Measurements from ENCODE around the gene GALNT14. TPM values are rescaled to one million over a fixed set of nuclear protein-coding genes. Genes with fewer than 3 reads are reported as not detected.
A peak's percentile ranks its signal among the peaks of the same experiment; 100 is the strongest.

Gene GALNT14
- total RNA-seq, 2 donors from 2014 or later = 0.53 to 0.76 TPM

DNA sequence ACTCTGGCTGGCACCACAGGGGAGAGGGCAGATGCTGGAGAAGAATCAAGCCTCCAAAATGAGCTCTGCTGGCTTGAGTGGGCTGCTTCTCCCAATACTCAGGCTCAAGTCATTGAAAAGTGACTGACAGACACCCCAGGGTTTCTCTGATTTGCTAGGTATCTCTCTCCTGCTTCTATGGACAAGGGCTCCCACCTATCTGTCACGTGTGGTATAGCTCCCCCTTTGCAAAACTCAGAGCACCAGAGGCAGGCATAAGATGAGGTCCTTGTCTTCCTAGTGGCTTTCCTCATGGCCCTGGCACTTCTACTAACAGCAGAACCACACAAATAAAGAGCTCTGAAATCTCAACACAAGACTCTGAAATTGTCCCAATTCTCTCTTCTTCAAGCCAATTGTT, 105.2 kb downstream of the GALNT14 start:
- no peak for ATAC-seq
- intact Hi-C loops (cut with DNase I) = no loop called here
- no peak for DNase-seq

DNA sequence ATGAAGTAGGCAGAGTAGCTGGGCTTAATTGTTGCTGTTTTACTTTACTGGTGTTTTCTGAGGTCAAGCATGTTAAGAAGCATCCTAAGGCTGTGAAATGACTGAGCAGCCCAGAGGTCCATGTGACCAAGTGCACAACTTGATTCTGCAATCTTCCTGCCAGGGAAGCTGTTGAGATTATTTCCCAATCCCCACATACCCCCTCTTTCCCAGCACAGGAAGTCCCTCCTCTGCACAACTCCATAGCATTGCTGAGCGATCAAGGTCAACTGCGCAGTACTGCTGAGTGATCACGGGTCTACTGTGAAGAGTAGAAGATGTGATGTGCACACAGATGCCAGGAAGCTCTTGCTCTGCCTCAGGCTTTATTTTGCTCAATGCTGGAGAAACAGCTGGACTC, 105.8 kb downstream of the GALNT14 start:
- intact Hi-C loops (cut with DNase I) = no loop called here
- no peak for DNase-seq

GRCh38 chr2:31031132-31031706, 107.0 kb downstream of the GALNT14 start:
- intact Hi-C loops (cut with DNase I) = no loop called here
- ATAC-seq (no peak), DNase-seq (no peak)

More for the DNA sequence above, 105.8 kb downstream of the GALNT14 start:
- no peak for ATAC-seq

GRCh38 chr2:31028417-31028816, 109.8 kb downstream of the GALNT14 start:
- DNase-seq = no peak
- intact Hi-C loops (cut with DNase I) = no loop called here
- no peak for ATAC-seq

DNA sequence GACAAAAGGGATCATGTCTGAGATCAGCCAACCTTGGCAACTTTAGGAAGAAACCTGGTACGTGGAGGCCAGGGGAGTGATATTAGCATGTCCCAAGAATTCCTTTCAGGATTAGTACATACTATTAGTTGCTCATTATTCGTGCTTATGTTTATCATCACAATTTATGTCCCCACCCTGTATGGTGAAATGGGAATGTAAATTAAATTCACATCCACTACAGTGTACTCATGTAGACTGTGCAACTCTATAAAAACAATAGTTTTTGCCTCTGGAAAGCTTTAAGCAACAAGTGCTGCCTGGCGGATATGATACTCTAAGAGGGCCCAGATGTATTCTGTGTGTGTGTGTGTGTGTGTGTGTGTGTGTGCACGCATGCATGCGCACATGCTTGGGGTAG, 110.7 kb downstream of the GALNT14 start:
- intact Hi-C loops (cut with DNase I) = no loop called here
- ATAC-seq = no peak
- no peak for DNase-seq

GRCh38 chr2:31023541-31023940, 114.7 kb downstream of the GALNT14 start:
- no peak for DNase-seq
- intact Hi-C loops (cut with DNase I) = no loop called here
- ATAC-seq = no peak

GRCh38 chr2:31020713-31021112, 117.5 kb downstream of the GALNT14 start:
- intact Hi-C loops (cut with DNase I) = no loop called here
- no peak for ATAC-seq
- no peak for DNase-seq

DNA sequence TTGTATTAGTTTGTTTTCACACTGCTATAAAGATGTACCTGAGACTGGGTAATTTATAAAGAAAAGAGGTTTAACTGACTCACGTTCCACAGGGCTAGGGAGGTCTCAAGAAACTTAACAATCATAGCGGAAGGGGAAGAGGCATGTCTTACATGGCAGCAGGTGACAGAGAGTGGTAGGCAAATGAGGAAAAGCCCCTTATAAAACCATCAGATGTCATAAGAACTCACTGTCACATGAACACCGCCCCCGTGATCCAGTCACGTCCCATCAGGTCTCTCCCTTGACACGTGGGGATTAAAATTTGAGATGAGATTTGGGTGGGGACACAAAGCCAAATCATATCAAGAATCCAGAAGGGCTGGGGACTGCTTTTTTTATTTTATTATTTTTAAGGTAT, 120.0 kb downstream of the GALNT14 start:
- DNase-seq = no peak
- intact Hi-C loops (cut with DNase I) = no loop called here
- no peak for ATAC-seq

- no peak for DNase-seq
- no peak for ATAC-seq
- intact Hi-C loops (cut with DNase I) = no loop called here
Observed at GRCh38 chr2:31016648-31017047, 121.6 kb downstream of the GALNT14 start.

- DNase-seq = no peak
- intact Hi-C loops (cut with DNase I) = no loop called here
- ATAC-seq = no peak
Observed at GRCh38 chr2:31014516-31014915, 123.7 kb downstream of the GALNT14 start.

- ATAC-seq (no peak), DNase-seq (no peak)
- intact Hi-C loops (cut with DNase I) = no loop called here
Observed at GRCh38 chr2:31013301-31013700, 124.9 kb downstream of the GALNT14 start.

GRCh38 chr2:31012406-31012805, 125.8 kb downstream of the GALNT14 start:
- DNase-seq (no peak), ATAC-seq (no peak)
- intact Hi-C loops (cut with DNase I) = no loop called here

GRCh38 chr2:31011587-31011986, 126.7 kb downstream of the GALNT14 start:
- intact Hi-C loops (cut with DNase I) = no loop called here
- no peak for DNase-seq
- no peak for ATAC-seq

GRCh38 chr2:31008561-31009114, 129.6 kb downstream of the GALNT14 start:
- ATAC-seq = no peak
- no peak for DNase-seq
- intact Hi-C loops (cut with DNase I) = no loop called here

GRCh38 chr2:31004257-31004656, 134.0 kb downstream of the GALNT14 start:
- no peak for DNase-seq
- ATAC-seq = no peak
- intact Hi-C loops (cut with DNase I) = no loop called here

GRCh38 chr2:31003749-31004148, 134.5 kb downstream of the GALNT14 start:
- DNase-seq = no peak
- intact Hi-C loops (cut with DNase I) = no loop called here

DNA sequence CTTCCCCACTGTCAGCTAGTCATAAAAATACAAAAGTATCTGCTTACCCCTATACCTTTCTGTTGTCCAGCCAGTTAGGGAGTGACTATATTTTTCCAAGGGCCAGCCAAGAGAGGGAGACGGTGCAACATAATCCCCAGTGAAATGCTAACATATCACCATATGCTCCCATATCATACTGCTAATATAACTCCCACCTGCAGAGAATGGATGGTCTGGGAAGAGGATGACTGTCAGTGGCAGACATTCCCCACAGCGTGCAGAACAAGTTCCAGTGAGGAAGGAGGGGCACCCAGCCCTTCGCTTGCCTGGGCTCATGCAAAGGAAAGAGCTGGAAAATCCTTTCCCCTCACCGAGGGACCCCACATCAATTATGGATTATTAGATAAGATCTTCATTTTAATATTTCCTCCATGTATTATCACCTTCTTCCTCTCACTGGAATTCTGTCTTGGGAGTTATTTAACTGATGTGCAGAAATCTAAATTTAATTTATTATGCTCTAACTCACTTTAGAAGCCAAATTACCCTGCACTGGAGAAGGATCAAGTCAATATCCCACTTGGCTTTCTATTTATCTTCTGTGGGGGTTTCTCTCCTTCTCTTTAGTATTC, 135.6 kb downstream of the GALNT14 start:
- ATAC-seq (no peak), DNase-seq (no peak)
- intact Hi-C loops (cut with DNase I) = no loop called here

More at GRCh38 chr2:31003749-31004148, 134.5 kb downstream of the GALNT14 start:
- peak in 1 of 2 donors; percentile 45 for ATAC-seq

DNA sequence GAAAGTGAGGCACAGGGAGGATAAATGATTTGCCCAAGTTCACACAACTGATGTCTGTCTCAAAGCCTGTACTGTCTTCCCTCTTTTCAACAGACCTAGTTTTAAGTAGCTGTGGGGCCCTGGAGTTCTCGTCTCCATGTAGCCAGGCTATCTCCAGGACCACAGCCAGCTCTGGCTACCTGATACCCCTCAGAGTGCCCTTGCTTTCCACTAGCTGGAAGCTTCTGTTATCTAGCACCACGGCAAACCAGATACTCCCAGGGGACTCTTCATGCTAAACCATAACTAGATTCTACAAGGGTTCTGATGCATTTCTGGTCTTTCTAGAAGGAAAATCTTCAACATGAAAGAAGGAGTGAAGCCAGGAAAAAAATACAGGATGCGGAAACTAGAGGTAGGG, 137.3 kb downstream of the GALNT14 start:
- intact Hi-C loops (cut with DNase I) = no loop called here
- ATAC-seq = no peak
- DNase-seq = no peak

DNA sequence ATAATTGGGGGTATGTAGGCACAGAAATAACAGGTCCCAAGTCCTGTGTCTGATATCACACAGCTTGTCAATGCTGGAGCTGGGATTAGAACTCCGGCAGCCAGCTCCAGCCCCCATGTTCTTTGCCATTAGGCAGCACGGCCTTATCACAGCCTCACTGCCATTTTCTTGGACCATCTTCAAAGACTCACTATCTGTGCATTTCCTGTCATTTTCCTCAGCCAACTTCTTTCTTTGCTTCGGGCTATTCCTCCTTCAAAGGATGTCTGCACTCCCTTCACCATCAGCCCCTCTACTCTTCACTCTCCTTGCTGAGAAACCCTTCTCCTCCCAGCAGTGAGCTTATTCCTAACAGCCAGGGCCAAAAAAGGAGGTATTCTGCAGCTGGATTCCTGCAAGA, 139.6 kb downstream of the GALNT14 start:
- no peak for ATAC-seq
- DNase-seq = no peak
- intact Hi-C loops (cut with DNase I) = no loop called here

DNA sequence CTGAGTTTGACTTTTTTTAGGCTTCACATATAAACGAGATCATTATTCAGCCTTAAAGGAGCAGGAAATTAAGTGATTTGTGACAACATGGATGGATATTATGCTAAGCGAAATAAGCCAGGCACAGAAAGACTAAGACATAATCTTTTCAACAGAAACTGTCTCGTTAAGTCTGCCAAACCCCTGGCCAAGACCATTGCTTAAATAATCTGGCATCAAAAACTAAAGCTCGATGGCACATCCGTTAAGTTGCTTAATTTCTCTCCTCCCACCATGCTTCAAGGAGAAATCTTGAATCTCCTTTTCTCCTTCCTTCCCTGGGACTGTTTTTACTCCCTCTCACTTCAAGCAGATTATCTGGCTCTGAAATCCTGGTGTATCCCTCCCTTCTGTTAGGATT, 140.3 kb downstream of the GALNT14 start:
- no peak for DNase-seq
- peak in 1 of 2 donors; percentile 41 for ATAC-seq
- intact Hi-C loops (cut with DNase I) = no loop called here
